Fibroblast of pulmonary artery (primary cell): ENCODE measurements around the gene LAT.
"Not testable (repeated sequence)": the region's sequence is repeated elsewhere in the genome, so short reads cannot be mapped to it uniquely, and the experiment has no call there.

Experiments
- DNase-seq: peaks from one replicate; pipeline ENCODE4 v3.0.0-alpha.2; 2010; ENCODE audit warnings: low read depth
- H3K4me3 ChIP-seq: replicated peaks from 2 replicates; pipeline ENCODE4 v1.5.1; 2011; ENCODE audit warnings: low read depth, mild to moderate bottlenecking, control low read depth, low read length, moderate library complexity
- CTCF ChIP-seq: IDR thresholded peaks from 2 replicates; pipeline ENCODE4 v1.5.1; 2011; ENCODE audit warnings: mild to moderate bottlenecking, control low read depth, low read length, inconsistent platforms; ENCODE audit errors: missing control alignments

LAT gene

GRCh38 chr16:28984619-28985135, at the start of gene LAT:
TSS of gene LAT (plus strand) at chr16:28985052. CDS start at chr16:28985418, 366 bp downstream.
- H3K4me3 ChIP-seq = no peak within 1 kb of the TSS
- DNase-seq = no peak
- TF ChIP-seq CTCF = no peak

- TF ChIP-seq CTCF = no peak
- no peak overlapping the region for H3K4me3 ChIP-seq
- DNase-seq = no peak
These were observed 49.5 kb upstream of the LAT start for GRCh38 chr16:28935346-28935745.

GRCh38 chr16:28935924-28936783, 48.7 kb upstream of the LAT start:
- peak overlapping the region; percentile 15 for H3K4me3 ChIP-seq
- TF ChIP-seq CTCF = no peak
- DNase-seq = peak; percentile 77

- no peak overlapping the region for H3K4me3 ChIP-seq
- DNase-seq = no peak
- no peak for TF ChIP-seq CTCF
These were observed 48.1 kb upstream of the LAT start for GRCh38 chr16:28936784-28937155.

GRCh38 chr16:28937222-28937876, 47.5 kb upstream of the LAT start:
- DNase-seq = no peak
- TF ChIP-seq CTCF = no peak
- H3K4me3 ChIP-seq = no peak overlapping the region

GRCh38 chr16:28938721-28939120, 46.1 kb upstream of the LAT start:
- no peak for DNase-seq
- no peak overlapping the region for H3K4me3 ChIP-seq
- no peak for TF ChIP-seq CTCF

- not testable (repeated sequence) for DNase-seq, H3K4me3 ChIP-seq
These were observed 45.0 kb upstream of the LAT start for GRCh38 chr16:28939825-28940224.
